SKM-1 (cell line): Measurements from ENCODE around the gene SMOC1.

Experiments
- DNase-seq: peaks from one replicate; lab custom pipeline; 2025; ENCODE audit not compliant: unreplicated experiment; lab: John Stamatoyannopoulos, UW

Gene SMOC1

GRCh38 chr14:69980457-69981425 is 101.5 kb downstream of the SMOC1 start:
- no peak for DNase-seq

GRCh38 chr14:69982220-69982839 is 103.1 kb downstream of the SMOC1 start:
- DNase-seq, result no peak

- no peak for DNase-seq
Measured at GRCh38 chr14:69982886-69983285, 103.7 kb downstream of the SMOC1 start.

- DNase-seq, result no peak
Measured at GRCh38 chr14:69983317-69983716, 104.1 kb downstream of the SMOC1 start.

GRCh38 chr14:69985463-69985862 is 106.2 kb downstream of the SMOC1 start:
- no peak for DNase-seq

GRCh38 chr14:69986336-69986735 is 107.1 kb downstream of the SMOC1 start:
- DNase-seq, result no peak

- DNase-seq, result no peak
Measured at GRCh38 chr14:69987406-69988121, 108.3 kb downstream of the SMOC1 start.

GRCh38 chr14:69988979-69989378 is 109.8 kb downstream of the SMOC1 start:
- DNase-seq, result no peak

- DNase-seq, result no peak
Measured at GRCh38 chr14:69989622-69990021, 110.4 kb downstream of the SMOC1 start.

- DNase-seq, result no peak
Measured at GRCh38 chr14:69990323-69990722, 111.1 kb downstream of the SMOC1 start.

- no peak for DNase-seq
Measured at GRCh38 chr14:69991422-69991821, 112.2 kb downstream of the SMOC1 start.

- no peak for DNase-seq
Measured at GRCh38 chr14:69992564-69992963, 113.3 kb downstream of the SMOC1 start.

- DNase-seq, result no peak
Measured at GRCh38 chr14:69993326-69993725, 114.1 kb downstream of the SMOC1 start.

- no peak for DNase-seq
Measured at GRCh38 chr14:69994002-69994401, 114.8 kb downstream of the SMOC1 start.

GRCh38 chr14:69996216-69996615 is 117.0 kb downstream of the SMOC1 start:
- DNase-seq, result no peak

GRCh38 chr14:69997849-69998248 is 118.6 kb downstream of the SMOC1 start:
- DNase-seq, result no peak

- no peak for DNase-seq
Measured at GRCh38 chr14:69999261-69999674, 120.1 kb downstream of the SMOC1 start.

- no peak for DNase-seq
Measured at GRCh38 chr14:70000601-70001000, 121.4 kb downstream of the SMOC1 start.

- DNase-seq, result no peak
Measured at GRCh38 chr14:70002589-70003346, 123.6 kb downstream of the SMOC1 start.

GRCh38 chr14:70004791-70005190 is 125.6 kb downstream of the SMOC1 start:
- no peak for DNase-seq

GRCh38 chr14:70005281-70005805 is 126.1 kb downstream of the SMOC1 start:
- no peak for DNase-seq
